GOT3 (cell line): ENCODE measurements around the gene ALOX12B.
"Not testable (repeated sequence)": the region's sequence is repeated elsewhere in the genome, so short reads cannot be mapped to it uniquely, and the experiment has no call there.

Source experiments
- DNase-seq: peaks from one replicate; lab custom pipeline; 2025; ENCODE audit warnings: mixed read lengths; lab: John Stamatoyannopoulos, UW

Gene ALOX12B

GRCh38 chr17:8082292-8082691 is 5.2 kb downstream of the ALOX12B start:
- no peak for DNase-seq

DNA sequence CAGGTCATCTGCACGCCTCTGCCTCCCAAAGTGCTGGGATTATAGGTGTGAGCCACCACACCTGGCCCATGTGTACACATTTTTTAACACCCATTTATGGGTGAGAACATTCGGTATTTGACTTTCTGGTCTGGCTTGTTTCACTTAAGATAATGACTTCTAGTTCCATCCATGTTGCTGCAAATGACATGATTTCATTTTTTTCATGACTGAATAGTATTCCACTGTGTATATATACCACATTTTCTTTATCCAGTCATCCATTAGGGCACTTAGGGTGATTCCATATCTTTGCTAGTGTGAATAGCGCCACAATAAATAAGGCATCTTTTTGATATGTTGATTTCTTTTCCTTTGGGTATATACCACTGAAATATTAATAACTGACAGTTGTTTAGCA is 5.6 kb downstream of the ALOX12B start:
- DNase-seq = no peak

DNA sequence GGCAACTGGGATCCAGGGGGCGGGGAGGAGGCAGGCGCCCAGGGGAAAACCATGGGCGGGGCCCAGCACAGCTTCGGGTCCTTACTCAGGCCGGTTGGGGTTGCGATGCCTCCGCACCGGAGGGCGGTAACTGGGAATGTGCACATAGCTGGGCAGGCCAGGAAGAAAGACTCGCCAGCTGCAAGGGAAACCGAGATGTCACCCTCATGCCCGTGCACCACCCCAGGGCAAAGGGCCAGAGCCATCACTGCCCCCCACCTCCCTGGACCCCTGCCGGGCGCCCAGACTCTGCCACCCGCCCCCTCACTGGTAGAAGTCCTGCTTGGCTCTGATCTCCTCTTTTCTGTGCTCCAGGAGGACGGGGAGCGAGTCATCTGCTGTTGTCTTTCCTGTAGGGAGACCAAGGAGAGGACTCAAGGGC is 6.7 kb downstream of the ALOX12B start:
- DNase-seq = no peak

DNA sequence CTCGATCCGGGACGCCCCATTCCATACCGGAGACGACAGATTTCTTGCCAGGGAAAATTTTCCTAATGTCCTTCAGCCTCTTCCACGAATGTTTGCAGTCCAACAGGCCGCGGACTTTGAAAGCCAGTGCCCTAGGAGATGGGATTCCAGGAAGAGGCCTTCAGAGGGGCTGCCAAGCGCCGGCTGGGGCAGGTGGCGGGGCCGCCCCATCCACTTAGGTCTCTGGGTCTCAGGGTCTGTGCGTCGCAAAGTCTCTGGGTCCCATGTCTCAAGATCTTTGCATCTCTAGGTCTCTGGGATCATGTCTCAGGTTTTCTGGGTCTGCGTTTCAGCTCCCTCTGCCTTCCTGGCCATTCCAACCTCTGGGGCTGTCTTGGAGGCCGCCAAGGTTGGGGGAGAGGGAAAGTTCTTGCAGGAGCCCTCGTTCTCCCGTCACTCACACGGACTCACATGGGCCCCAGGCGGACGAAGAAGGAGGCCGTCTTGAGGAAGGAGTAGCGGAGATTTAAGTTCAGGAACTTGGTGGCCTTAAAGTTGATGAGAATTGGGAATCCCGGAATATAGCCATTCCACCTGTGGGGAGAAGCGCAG is 7.2 kb downstream of the ALOX12B start:
- no peak for DNase-seq

DNA sequence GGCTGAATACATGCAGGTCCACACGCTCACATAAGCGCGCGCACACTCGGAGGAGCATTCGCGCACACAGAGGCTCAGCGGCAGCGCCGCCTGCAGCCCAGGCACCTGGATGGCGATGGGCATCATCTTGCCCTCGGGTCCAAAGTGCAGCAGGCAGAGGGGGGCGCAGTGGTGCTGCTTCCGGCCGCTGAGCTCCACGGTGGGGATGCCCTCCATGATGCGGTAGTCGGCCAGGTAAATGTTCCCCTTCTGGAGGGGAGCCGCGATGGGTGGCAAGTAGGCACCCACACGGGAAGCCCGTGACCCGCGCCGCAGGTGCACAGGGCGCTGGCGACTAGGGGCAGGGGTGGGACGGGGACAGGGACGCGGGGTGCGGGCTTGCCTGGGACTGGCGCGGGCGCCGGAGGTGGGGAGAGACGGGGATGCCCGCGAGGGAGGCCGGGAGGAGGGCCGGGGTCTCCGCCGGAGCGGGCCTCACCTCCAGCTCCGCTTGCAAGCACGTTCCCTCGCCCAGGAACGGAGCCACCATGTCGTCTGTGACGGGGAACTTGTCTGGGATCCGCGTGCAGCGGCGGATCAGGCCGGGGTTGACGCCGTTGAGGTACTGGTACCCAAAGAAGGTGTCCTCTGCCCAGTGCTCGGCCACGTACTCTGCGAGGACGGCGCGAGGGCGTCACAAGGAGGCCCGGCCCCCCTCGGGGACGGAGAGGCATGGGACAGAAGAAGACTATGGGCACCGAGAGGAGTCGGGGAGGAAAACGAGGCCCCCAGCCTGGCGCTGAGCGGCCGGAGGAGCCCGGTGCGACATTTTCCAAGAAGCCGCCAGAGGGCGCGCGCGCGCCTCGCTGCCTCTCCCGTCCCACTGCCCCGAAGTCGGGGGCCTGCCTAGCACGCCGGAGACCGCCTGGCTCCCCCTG is 8.0 kb downstream of the ALOX12B start:
- DNase-seq = no peak

DNA sequence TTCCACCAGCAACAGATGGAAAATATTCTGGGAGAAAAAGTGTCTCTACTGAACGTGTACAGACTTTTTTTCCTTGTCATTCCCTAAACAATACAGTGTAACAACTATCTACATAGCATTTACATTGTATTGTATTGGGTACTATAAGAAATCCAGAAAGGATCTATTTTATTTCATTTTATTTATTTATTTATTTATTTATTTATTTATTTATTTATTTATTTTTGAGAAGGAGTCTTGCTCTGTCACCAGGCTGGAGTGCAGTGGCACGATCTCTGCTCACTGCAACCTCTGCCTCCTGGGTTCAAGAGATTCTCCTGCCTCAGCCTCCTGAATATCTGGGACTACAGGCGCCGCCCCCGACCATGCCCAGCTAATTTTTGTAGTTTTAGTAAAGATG is 9.6 kb downstream of the ALOX12B start:
- DNase-seq = not testable (repeated sequence)

GRCh38 chr17:8076502-8077266 is 10.8 kb downstream of the ALOX12B start:
- DNase-seq = no peak

GRCh38 chr17:8075574-8076342 is 11.8 kb downstream of the ALOX12B start:
- DNase-seq = no peak

DNA sequence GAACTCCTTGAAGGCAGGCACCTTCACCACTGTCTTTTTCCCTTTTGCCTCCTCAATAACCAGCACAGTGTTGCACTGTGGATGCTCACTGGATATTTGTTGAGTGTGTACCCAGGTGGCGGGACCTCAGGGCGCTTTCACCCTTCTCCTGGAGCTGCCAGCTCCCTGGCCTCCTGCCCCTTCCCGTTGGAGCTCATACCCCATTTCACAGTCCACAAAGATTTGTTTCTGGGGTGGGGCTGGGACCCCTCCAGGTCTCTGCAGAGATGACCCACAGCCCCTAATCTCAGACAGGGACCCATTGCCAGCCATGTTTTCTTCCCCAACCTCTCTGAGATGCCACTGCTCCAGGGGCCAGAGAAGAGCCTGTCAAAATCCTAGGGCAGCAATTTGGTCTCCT is 12.4 kb downstream of the ALOX12B start:
- DNase-seq = no peak

DNA sequence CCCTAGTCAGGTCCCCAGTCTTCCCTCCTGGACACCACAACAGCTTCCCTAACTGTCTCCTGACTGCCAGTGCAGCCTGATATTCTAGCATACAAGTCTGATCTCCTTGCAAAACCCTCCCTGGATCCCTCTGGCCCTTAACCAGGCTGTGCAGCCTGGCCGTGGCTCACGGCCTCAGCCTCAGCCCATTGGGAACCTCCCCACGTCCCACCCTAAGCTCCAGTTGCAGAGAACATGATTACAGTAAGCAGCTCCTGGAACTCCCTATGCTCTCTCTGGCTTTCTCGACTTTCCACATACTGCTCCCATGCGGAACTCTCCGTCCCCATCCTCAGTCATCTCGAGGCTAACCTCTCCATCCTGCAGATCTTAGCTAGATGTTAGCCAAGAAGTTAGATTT is 13.0 kb downstream of the ALOX12B start:
- DNase-seq = no peak

DNA sequence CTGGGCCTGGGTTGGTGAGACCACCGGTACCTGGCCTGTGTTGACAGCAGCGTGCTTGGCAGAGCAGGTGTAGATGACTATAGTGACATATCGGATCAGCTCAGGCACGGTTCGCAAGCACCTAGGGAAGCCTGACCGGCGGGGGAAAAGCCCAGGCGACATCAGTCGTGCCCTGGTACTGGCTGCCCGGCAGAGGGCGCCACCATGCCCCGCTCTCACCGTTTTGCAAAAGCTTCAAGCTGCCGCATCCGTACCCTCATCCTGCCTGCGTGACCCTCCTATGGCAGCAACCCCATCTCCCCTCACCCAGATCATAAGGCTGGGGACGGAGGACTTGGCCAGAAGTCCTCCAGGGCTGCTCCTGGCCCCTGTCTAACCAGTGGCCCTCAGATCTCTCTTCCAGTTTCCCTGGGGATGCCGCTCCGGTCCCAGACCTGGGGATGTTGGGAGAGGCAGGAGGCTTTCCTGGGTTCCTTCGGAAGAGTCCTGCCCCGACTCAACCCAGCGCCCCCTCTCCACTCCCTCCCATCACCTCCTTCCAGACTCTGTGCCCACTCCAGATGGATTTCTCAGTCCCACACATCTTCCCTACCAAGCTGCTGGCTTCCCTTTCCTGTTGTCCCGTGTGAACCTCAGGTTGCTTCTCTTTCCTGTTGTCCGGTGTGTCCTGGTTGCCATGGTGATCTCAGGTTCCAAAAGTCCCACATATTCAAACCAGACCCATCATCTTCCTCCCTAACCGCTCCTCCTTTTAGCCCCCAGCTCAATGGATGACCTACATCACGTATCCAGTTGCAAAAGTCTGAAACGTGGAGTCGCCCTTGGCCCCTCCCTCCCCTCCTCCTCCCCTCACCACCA is 13.7 kb downstream of the ALOX12B start:
- DNase-seq = no peak

- no peak for DNase-seq
Observed at GRCh38 chr17:8072729-8073461, 14.6 kb downstream of the ALOX12B start.

GRCh38 chr17:8072341-8072728 is 15.2 kb downstream of the ALOX12B start:
- DNase-seq = no peak

- DNase-seq = no peak
Observed at GRCh38 chr17:8071496-8071895, 16.0 kb downstream of the ALOX12B start.

GRCh38 chr17:8069587-8069860 is 18.0 kb downstream of the ALOX12B start:
- no peak for DNase-seq

DNA sequence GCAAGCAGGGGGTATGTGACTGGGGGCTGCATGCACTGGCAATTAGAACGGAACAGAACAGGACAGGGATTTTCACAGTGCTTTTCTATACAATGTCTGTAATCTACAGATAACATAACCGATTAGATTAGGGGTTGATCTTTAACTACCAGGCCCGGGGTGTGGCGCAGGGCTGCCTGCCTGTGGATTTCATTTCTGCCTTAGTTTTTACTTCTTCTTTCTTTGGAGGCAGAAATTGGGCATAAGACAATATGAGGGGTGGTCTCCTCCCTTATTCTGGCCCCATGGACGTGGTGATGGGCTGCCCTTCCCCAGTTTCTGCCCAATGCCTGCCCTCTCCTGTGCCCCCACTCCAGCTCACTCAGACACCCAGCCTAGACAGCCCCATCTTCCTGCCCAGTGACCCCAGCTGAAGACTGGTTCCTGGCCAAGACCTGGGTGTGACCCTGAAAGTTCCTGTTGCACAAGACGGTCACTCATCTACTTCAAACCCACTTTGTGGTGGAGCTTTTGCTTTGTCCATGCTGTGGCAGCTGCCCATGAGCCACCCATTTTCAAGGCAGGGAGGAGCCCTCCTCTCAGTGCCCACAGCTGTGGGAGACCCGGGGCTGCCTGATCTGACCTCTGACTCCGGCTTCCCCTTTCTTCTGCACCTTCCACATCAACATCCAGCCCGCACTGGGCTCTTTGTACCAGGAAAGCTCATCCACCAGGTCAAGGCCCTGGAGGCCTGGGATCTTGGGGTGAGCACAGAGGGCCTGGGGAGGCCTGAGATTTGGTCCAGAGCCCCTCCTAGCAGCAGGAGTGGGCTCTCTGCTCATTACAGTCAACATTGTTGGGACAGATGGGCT is 18.6 kb downstream of the ALOX12B start:
- no peak for DNase-seq

DNA sequence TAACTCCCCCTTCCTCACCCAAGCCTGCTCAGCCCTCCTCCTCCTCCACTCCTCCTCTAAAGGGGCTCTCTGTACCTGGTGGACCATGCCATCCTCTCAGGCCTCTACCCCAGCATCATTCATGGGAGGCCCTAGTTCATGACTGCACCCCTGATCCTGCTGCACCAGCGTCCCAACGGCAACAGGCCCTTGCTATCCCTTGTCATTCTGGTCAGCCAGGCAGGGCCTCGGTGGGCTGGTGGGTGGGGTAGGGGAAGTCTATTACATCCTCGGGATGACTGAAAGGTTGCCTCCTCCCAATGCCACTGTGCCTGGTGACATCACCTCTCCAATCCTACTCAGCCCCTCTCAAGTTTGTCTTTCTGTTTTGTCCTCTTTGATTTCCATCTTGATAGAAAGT is 19.7 kb downstream of the ALOX12B start:
- DNase-seq = no peak

DNA sequence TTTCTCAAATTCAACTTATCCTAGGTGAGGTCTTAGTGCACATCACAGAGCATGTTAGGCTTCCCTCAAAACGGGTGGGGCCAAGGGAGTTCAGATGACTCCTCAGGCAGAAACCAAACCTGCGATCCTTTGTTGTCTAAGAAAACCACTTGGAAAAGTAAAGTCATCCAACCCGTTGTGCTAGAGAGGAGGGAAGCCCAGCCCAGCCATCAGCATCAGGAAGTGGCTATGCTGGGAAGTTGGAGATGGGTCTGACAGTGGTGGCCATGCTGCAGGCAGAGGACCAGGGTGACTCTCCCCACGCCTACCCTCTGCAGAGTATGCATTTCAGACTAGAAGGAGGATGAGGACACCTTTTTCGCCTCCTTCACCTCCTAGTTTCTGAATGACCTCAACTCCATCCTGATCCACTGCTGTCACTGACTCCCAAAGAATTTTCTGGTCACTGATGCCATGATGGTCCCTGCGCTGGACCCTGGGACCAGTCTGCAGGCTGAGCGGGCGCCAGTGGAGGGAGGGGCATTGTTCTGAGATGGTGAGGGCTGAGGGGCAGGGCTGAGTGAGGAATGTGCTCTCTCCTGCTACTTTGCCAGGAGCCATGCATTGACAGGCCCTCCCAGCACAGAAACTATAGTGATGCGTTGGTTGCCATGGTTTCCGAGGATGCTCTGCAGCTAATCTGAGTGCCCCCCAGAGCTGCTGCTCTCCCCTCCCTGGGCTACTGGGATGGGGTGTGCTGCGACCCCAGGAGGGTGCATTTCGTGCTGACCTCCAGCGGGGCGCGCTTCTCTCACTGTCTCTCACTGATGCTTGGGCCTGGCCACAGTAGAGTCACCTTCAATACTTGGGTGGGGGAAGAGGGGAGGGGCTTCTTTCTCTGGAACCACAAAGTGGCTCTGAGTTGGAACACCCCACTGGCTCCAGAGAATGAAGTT is 20.4 kb downstream of the ALOX12B start:
- DNase-seq = no peak
